NCI-H2196 (cell line): ENCODE results near the gene MS4A15.
"Not testable (repeated sequence)": the region's sequence is repeated elsewhere in the genome, so short reads cannot be mapped to it uniquely, and the experiment has no call there.

ENCODE experiments used
- DNase-seq: peaks from one replicate; lab custom pipeline; 2025; ENCODE audit not compliant: unreplicated experiment; lab: John Stamatoyannopoulos, UW

Gene MS4A15

DNA sequence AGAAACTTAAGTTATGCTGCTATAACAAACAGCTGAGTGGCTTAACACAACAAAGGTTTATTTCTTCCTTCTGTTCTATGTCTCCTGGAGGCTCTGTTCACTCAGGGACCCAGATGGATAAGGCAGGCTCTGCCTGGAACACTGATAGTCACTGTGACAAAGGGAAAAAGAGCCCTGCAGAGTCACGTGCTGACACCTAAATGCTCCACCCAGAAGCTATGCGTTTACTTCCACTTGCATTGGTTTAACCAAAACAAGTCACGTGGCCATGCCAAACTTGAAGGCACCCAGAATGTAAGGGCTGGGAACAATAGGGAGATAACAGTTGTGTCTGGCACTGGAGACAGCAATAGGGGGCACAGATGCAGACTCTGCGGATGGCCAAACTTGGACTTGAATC lies 3.4 kb upstream of the MS4A15 start:
- DNase-seq, result no peak

DNA sequence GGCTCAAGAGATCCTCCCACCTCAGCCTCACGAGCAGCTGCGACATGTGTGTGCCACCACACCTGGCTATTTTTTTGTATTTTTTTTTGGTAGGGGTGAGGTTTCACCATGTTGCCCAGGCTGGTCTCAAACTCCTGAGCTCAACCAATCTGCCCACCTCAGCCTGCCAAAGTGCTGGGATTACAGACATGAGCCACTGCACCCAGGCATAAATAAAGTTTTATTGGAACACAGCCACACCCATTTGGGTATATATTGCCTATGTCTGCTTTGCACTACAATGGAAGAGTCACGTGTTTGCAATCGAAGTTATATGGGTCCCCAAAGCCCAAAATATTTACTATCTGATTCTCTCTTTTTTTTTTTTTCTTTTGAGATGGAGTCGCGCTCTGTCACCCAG lies 1.8 kb upstream of the MS4A15 start:
- DNase-seq, result no peak

DNA sequence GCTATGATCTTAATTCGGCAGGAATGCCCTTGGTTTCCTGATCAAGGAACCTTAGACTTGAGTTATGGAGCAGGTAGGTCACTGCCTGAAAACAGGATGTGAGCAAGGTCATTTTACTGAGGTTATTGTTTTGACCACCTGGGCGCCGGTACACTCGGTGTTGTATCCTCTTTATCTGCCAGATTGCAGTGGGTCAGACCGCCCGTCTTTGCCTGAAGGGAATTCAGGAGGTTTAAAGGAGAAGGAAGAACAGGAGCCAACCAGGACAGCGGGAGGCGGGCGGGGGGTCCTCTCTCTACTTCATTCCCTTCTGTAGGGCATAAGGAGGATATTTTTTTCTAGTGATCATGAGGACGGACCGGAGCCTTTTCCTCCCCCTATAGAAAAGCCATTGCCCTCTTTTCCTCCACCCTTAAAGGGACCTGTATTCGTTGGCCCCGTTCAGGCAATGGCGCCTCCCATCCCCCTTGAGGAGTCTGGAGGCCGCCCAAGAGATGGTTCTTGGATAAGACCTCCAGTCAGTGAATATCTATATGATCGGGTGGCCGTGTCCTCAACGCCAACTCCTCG lies 649 bp downstream of the MS4A15 start:
- DNase-seq, result no peak

DNA sequence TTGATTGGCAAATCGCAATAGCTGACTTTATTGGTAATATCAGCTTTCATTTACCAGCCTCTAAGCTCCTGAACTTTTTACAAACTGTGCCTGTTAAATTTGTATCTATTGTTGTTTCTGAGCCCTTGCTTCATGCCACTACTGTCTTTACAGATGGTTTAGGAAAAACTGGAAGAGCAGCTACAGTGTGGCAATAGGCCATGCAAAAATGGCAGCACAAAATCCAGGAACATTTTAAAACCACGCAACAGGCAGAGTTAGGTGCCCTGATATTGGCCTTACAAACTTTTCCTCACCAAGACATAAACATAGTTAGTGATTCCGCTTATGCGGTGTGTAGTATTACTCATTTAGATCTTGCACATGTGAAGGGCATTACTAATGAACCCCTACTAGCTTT lies 2.0 kb downstream of the MS4A15 start:
- not testable (repeated sequence) for DNase-seq

DNA sequence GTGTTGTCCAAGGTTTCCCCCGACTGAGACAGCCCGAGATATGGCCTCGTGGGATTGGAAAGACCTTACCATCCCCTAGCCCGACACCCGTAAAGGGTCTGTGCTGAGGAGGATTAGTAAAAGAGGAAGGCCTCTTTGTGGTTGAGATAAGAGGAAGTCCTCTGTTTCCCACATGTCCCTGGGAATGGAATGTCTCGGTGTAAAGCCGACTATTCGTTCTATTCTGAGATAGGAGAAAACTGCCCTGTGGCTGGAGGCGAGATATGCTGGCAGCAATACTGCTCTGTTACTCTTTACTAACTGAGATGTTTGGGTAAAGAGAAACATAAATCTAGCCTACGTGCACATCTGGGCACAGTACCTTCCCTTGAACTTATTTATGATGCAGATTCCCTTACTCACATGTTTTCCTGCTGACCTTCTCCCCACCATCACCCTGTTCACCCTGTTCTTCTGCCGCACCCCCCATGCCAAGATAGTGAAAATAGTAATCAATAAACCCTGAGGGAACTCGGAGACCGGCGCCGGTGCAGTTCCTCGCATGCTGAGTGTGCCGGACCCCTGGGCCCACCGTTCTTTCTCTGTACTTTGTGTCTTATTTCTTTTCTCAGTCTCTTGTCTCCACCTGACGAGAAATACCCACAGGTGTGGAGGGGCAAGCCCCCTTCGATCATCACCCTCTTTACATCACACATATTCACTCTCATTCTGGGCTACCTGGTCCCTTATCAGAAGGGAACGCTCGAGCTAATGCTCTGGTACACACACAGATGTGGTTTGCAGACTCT lies 3.0 kb downstream of the MS4A15 start:
- DNase-seq, result not testable (repeated sequence)

DNA sequence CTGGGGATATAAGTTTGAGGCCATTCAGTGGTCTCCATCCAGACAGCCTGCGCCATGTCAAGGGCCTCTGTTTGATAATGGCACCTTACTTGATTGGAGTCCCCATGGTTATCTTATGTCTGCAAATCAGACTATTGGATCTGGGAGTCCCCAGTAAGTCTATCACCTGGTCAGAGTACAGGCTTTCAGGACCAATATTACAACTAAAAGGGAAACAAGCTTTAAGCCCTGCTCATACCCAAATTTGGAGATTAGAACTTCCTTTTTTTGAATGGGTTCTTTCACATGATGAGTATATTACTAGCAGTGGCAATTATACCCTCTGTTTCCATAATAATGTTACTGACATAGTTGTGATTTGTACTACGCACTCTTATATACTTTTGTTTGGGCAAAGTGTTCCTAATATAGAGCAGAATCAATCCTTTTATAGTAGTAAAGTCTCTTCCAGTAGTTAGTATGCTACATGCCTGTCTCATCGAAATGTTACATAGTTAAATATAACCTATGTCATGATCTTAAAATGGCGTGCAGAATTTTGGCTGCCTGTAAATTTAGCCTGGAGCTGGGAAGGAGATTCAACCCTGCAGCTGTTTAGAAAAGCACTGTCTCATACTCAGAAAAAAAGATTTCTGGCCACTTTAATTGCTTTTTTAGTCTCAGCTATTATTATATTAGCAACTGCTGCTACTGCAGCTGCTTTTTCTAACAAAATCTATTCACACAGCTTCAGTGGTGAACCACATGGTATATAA lies 4.9 kb downstream of the MS4A15 start:
- no peak for DNase-seq

DNA sequence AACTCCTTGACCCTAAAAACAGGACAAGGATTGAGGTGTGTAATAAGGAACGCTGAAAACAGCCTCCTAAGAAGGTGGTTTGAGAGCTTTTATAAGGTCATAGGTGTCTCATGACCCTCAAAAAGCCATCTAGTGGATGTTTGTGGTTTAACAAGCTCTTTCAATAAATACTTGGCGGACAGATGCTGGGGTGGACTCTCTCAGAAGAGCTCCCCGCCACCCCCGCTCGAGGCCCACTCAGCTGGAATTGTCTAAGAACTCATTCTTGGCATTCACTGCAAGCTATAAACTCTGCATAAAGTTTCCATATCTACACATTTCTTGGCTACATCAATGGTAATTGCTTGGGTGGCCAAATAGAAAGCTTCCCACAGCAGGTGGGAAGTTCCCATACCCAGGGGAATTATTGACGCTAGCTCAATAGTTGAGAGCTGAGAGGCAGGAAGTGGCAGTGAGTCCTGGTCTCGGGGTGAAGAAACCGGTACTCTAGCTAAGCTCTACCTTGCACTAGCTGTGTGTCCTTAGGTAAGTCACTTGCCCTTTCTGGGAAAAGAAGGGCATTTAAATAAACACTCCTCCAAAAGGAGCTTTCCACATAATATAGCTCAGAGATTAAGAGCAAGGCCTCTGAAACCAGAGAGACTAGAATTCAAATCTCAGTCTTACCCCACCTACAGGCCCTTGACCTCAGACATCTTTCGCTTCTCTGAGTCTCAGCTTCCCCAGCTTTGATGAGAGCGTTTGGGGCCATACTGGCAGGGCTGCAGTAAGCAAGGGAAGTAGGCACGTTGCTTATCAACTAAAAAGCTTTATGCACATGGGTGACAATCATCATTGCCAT lies 6.4 kb downstream of the MS4A15 start:
- DNase-seq, result peak; percentile 31

DNA sequence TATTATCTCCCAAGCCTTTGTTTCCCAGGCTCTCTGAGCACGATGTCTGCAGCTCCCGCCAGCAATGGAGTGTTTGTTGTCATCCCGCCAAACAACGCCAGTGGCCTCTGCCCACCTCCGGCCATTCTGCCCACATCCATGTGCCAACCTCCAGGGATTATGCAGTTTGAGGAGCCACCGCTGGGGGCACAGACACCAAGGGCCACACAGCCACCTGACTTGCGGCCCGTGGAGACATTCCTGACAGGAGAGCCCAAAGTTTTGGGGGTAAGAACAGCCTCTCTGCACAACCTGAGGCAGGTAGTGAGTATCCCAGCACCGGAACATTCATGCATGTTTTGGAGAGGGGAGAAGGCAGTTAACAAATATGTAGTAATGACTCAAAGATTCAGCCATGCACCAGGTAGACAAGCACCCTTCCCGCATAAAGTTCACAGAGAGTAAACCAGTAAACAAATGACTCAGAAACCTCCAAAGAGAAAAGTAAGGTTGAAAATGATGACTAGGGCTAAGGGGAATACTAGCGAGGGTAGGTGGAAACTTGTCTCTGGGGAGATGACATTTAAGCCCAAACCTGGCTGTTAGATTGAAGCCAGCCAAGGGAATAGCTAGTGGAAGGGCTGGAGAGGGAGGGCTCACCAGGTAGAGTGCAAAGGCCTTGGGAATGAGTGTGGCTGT lies 7.2 kb downstream of the MS4A15 start:
- DNase-seq, result no peak

DNA sequence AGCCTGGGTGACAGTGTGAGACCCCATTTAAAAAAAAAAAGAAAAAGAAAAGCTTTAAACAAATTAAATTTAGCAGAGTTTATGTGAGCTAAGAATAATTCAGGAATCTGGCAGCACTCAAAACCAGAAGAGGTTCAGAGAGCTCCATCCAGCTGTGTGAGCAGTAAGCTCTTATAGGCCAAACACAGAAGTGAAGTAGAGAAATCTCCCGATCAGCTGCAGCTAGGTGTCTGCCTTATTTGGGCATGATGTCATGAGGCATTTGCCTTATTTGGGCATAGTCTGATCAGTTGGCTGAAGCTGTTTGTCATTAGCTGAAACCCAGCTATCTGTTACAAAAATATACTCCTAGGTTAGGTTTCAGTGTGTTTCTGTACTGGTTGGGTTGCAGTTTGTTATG lies 8.2 kb downstream of the MS4A15 start:
- peak; percentile 24 for DNase-seq

DNA sequence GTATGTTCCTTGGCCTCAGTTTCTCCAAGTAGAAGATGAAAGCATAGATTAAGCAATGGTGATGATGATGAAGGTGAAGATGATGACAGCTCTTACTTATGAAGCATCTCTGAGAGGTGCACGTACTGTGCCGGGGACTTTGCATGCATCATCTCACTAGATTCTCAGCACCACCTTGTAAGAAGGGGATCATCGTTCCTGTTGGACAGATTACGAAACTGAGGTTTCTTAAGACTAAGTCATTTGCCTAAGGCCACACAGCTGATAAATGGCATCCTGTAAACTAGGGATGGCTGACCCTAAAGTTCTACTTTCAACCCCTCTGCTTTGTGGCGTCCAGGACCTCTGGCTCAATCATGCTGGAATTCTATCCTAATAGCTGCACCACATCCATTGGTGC lies 8.7 kb downstream of the MS4A15 start:
- DNase-seq, result no peak

DNA sequence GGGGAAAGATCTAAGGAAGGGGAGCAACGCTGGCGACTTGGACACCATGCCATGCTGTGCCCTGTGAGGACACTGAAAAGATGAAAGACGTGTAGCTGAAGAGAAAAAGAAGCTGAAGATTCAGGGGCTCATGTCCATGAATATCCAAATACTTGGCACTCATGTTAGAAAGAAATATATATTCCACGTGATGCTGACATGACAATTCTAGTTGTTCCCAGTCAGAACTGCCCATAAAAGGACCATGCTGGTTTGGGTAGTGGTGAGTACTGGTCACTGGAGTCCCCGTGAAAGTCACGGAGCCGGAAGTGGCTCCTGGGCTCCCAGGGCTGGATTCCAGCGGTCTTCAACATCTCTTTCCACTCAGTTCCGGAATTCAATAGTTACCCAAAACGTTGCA lies 9.9 kb downstream of the MS4A15 start:
- DNase-seq, result no peak

DNA sequence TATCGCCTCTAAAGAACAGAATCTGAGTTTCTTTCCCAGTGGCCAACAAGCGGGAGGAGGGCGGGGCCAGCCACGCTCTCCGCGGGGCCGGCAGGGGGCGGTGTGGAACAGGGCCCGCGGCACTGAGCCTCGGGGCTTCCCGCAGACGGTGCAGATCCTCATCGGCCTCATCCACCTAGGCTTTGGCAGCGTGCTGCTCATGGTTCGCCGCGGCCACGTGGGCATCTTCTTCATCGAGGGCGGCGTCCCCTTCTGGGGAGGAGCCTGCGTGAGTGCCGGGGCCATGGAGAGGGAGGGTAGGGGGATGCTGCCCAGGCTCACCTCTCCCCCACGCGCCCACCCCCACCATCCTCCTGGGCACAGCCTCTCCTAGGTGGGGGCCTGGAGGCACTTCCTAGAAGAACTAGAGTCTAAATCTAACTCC lies 10.7 kb downstream of the MS4A15 start:
- DNase-seq, result no peak

DNA sequence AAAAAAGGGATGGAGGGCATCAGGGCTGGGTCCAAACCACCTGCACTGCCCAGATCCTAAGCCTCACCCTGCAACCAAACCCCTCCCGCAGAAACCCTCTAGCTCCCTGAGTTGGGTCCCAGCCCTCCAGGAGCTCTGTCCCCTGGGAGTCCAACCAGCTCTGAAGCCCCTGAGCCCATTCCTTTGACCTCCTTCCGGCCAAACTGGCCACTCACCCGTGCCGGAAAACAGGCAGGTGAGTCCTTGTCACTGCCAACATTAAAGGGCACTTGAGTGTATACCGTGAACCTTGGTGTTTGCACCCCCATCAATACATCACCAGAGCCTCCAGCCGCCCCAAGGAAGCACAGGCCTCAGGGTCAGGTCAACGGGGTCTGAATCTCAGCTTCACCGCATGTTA lies 11.5 kb downstream of the MS4A15 start:
- no peak for DNase-seq

DNA sequence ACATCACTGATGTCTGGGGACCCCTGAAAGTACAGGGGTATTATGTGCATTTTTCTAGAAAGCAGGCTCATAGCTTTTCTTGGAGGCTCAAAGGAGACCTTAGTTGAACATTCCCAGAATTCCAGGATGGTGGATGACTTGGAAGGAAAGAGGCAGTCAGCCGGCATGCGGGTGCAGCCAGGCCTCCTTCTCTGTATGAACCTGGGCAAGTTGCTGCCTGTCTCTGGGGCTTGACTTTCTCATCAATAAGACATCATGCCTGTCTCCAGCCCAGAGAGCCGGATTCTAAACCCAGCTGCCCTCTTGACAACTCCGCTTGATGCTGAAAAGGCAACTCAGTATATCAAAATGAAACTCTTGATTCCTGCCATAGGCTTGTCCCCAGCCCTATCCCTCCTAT lies 12.6 kb downstream of the MS4A15 start:
- DNase-seq, result no peak

DNA sequence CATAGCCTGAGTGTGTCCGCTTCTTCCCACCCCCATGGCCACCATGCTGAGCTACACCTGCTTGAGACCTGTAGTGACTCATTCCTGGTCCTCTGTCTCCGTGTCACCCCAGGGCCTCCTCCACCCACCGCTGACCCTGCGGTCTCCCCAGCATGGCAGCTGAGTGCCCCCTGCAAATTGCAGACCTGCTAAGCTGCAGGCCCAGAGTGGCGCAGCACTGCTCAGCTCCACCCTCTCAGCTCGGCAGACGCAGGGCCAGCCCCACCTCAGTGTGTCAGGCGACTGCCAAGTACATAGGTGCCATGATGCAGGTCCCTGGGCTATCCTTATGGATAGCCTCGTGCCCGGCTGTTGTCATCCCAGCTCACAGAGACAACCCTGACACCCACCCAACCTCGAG lies 13.1 kb downstream of the MS4A15 start:
- no peak for DNase-seq

DNA sequence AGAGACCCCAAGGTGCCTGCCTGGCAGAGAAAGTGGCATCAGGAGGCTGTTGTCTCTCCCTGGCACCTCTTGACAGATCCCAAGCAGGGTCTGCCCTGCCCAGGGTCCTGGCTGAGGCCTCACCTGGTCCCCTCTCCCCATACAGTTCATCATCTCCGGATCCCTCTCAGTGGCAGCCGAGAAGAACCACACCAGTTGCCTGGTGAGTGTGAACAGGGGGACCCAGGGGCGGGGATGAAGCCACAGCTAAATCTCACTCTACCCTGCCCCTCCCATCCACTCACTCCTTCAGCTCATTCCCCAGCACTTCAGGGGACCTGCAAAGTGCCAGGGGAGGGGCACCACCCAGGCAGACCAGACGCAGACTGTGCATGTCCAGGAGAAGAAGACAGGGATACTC lies 14.5 kb downstream of the MS4A15 start:
- no peak for DNase-seq

DNA sequence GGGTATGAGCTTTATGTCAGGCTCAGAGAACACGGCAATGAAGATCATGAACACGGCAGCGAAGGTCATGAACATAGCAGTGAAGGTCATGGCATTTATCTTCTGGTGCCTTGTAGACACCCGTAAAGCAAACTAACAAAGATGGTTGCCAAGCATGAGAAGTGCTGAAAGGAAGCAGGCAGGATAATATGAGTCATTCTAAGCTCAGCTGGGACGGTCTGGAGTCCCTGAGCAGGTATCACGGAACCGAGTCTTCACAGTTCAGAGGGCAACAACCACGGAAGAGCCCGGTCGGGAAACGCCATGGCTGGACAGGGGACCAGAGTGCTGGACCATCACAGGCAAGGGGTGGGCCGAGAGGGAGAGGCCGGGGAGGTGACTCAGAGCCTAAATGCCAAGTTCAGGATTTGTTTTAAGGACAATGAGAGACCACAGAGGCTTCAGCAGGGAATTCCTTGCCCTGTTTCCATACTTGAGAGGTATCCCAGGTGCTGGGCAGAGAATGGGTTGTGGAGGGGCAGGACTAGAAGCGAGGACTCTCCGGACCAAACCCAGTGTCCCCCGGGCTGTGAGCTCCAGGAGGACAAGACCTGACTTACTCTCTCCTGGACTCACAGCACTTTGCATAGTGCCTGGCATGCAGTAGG lies 15.3 kb downstream of the MS4A15 start:
- no peak for DNase-seq

DNA sequence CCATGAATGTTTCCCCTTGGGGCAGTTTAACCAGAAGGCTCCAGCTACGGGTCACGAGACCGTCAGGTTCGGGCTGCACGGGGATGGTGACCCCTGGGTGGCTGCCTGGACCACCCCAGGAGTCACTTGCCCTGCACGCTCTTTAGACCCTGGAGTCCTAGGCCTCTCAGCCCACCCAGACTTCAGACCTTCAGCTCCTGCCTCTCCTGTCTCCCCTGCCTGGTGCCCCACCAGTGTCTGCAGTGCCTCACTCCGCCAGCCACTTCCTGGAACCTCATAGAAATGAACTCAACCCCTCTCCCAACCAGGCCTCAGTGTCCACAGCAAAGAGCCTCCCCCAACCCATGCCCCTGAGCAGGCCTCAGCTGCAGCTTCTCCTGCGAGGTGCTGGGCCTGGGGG lies 16.0 kb downstream of the MS4A15 start:
- DNase-seq, result no peak

DNA sequence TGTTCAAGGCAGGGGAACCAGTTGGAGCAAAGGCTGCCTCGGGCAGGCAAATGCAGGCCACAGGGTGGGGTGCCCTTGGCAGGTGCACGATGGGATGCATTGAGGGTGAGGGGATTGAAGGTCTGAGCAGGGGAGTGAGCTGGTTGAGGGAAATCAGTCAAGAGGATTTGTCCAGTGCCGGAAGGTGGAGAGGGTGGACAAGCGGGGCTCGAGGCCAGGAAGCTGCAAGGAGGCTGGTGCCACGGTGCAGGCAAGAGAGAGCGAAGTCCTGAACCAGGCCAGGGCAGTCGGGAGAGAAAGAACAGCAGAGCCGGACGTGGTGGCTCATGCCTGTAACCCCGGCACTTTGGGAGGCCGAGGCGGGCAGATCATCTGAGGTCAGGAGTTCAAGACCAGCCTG lies 18.1 kb downstream of the MS4A15 start:
- no peak for DNase-seq

DNA sequence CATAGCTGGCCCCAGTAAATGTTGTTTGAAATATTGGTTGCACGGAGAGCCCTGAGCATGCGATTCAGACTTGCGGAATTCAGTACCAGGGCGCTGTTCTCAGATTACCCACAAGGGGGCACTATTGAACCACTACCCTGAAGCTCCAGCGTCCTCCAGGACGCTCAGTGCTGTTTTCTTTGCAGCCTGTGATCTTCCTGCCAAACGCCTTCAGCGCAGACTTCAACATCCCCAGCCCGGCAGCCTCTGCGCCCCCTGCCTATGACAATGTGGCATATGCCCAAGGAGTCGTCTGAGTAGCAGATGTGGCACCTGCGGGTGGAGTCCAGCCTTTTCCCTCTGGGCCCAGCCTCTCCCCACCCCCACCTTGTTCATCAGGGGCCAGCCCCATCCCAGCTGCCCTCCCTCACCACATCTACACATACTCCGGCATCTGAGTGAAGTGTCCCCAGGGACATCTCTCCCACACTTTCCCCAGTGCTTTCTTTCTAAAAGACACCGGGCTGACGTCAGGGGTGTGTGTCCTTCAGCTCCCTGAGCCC lies 18.8 kb downstream of the MS4A15 start:
- DNase-seq, result peak; percentile 89
